HG02973 (cell line): Measurements from ENCODE around the gene FCAR.
"Not testable (repeated sequence)": the region's sequence is repeated elsewhere in the genome, so short reads cannot be mapped to it uniquely, and the experiment has no call there.

Experiments used
- ATAC-seq: cut with Tn5 transposase; IDR thresholded peaks from one replicate; pipeline ENCODE4 v1.9.1; 2021; ENCODE audit warnings: moderate library complexity; ENCODE audit not compliant: unreplicated experiment

The FCAR gene

DNA sequence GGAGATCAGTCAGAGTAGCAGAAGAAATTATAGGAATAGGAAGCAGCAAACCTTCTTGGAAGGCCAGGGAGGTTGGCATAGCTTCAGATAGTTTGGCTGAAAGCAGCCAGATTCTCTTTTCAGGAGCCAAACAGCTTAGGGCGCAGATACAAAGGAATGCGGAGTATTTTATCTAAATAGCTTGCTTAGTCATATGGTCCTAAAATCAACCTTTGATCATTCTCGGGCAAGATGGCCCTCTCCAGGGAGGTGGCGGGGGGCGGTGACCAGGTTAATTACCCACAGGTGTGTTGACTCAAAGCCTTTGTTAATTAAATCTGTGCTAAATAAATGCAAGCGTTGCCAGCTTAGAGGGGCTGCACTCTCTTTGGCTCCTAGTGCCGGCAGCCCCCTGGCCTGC is 19.4 kb downstream of the FCAR start:
- ATAC-seq = no peak

DNA sequence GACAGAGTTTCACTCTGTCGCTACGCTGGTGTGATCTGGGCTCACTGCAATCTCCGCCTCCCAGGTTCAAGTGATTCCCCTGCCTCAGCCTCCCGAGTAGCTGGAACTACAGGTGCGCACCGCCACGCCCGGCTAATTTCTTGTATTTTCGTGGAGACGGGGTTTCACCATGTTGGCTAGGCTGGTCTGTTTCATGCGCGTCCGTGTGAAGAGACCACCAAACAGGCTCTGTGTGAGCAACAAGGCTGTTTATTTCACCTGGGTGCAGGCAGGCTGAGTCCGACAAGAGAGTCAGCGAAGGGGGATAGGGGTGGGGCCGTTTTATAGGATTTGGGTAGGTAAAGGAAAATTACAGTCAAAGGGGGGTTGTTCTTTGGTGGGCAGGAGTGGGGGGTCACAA is 20.1 kb downstream of the FCAR start:
- ATAC-seq = not testable (repeated sequence)

DNA sequence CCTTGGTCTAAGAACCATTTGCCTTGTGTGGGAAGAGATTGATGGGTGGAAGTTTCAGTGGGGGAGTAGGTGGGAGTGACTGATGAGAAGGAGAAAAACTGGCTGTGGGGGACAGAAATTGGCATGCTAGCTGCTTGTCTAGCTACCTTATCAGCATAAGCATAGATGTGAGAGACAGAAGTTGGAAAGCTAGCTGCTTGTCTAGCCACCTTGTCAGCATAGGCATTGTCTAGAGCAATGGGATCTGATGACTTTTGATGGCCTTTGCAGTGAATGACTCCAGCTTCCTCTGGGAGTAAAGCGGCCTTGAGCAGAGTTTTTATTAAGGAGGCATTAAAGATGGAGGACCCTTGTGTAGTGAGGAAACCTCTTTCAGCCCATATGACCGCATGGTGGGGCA is 22.0 kb downstream of the FCAR start:
- no peak for ATAC-seq

DNA sequence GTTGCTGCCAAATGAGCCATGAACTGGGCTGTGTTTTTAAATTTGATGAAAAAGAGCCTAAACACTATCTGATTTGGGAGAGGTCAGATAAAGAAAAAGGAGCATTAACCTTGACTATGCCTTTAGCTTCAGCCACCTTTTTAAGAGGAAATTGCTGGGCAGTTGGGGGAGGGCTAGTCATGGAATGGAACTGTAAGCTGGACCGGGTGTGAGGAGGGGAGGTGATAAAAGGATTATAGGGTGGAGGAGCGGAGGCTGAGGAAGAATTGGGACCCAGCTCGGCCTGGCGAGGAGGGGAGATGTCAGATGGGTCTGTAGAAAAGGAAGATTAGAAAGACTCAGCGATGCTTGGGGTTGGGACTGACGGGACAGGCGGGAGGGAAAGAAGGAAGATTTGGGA is 24.6 kb downstream of the FCAR start:
- ATAC-seq = not testable (repeated sequence)

DNA sequence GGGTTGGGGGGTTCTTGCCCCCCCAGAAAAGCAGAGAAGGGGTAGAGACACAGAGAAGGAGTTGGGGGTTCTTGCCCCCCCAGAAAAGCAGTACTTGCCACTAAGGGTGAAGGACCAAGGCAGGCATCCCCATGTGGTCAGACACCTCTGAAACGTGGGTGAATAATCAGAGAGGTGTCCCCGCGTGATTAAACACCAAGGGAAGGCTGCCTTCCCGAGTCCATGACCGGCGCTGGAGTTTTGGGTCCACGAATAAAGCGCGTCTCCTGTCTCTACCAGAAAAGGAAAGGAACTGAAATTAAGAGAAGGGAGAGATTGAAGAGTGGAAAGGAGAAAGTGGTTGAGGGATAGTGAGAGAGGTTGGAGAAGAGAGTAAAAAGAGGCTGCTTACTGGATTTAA is 25.6 kb downstream of the FCAR start:
- not testable (repeated sequence) for ATAC-seq

DNA sequence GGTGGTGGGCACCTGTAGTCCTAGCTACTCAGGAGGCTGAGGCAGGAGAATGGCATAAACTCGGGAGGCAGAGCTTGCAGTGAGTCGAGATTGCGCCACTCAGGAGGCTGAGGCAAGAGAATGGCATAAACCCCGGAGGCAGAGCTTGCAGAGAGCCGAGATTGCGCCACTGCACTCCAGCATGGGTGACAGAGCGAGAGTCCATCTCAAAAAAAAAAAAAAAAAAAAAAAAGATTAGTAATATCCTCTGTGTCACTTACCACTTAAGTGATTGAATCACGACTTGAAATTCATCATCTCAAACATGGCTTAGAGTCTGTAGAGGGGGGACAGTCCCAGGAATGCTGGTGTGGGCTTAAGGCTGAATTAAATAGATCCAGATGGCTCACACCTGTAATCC is 27.1 kb downstream of the FCAR start:
- not testable (repeated sequence) for ATAC-seq

DNA sequence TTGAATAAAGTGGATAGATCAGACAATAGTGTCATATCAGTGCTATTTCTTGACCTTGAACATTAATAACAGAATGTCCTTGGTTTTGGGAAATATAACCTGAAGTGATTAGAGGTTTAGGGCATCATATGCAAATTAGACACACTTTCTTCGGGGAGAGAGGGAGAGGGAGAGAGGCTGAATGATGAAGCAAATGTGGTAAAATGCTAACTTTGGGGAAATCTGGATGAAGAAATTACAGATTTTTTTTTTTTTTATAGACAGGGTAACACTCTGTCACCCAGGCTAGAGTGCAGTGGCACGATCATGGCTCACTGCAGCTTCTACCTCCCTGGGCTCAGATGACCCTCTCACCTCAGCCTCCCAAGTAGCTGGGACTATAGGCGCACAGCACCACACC is 28.0 kb downstream of the FCAR start:
- ATAC-seq = no peak

DNA sequence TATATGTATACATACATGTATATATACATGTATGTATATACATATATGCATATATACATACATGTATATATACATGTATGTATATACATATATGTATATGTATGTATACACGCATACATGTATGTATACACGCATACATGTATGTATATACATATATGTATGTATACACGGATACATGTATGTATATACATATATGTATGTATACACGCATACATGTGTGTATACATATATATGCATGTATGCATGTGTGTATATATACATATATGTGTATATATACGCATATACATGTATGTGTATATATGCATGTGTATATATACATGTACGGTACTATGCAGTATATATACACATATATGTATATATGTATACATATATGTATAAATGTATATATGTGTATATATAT is 29.3 kb downstream of the FCAR start:
- ATAC-seq = no peak

DNA sequence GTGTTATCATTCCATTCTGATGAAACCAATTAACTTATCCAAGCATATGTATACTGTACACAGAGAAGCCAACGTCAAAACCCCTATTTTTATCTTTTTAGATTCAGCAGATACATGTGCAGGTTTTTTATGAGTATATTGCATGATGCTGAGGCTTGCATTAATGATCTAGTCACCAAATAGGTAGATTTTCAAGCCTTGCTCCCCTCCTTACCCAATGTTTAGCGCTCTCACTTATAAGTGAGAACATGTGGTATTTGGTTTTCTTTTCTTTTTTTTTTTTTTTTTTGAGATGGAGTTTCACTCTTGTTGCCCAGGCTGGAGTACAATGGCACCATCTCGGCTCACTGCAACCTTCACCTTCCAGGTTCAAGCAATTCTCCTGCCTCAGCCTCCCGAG is 30.2 kb downstream of the FCAR start:
- not testable (repeated sequence) for ATAC-seq

DNA sequence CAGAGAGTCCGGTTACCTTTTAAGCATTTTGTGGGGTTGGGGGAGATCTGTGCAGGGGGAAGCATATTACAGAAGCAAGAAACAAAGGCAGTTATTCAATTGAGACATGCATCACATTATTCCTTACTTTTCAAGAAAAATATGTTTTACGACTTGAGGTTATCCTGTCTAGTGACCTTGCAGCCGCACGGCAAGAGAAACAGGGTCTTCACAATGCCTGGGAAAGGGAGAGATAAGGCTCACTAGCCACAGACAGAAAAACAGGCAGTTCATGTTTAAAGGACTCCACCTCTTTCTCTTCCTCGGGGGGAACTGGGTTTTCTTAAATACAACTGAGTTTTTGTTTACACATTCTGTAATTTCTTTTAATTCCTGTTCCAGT is 31.4 kb downstream of the FCAR start:
- ATAC-seq = no peak

DNA sequence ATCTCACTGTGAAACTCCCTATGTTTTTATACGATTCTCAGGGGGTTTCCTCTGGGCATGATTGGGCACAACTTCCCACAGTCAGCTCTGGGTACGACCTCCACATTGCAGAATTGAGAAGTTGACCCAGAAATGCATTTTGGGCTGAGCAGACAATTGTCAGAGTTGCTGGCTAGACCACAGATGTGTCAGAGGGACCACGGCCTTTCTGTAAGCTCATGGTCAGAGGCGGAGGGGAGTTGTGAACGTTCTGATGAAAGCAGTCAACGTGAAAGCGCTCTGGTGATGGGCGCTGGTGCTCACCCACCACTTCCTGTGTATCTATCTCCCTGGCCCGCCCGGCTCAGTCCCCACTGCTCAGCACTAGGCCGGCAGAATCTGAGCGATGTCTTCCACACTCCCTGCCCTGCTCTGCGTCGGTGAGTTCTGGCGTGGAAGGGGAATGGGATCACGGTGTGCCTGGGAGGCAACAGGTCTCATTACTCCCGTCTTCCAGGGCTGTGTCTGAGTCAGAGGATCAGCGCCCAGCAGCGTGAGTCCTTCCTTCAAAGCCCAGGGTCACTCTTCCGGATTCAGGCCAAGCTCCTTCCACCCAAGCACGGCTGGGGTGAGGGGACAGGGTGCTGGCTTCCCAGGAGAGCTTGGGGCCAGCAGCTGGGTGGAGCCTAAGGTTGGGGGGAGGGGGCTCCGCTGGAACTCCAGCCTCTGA is 31.9 kb downstream of the FCAR start, which contains the start of gene NCR1:
TSS of gene NCR1 (plus strand) at position 346 of the 709 bp plus-strand sequence. CDS start at position 386, 40 bp downstream.
- ATAC-seq = no peak

DNA sequence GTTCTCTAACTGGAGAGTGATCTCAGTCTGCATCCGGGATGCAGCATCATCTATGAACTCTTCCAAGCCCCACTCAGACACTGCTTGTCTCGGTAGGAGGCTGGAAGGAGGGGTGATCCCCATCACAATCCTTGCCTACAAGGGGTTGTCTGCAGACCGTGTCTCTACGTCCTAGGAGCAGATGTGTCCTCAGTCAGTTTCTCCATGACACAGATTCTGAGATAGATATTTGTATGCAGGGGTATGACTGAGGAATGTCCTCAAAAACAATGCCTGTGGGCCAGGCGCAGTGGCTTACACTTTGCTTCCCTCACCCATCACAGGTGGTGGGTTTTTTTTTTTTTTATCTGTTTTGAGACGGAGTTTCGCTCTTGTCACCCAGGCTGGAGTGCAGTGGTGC is 32.8 kb downstream of the FCAR start:
- ATAC-seq = no peak

DNA sequence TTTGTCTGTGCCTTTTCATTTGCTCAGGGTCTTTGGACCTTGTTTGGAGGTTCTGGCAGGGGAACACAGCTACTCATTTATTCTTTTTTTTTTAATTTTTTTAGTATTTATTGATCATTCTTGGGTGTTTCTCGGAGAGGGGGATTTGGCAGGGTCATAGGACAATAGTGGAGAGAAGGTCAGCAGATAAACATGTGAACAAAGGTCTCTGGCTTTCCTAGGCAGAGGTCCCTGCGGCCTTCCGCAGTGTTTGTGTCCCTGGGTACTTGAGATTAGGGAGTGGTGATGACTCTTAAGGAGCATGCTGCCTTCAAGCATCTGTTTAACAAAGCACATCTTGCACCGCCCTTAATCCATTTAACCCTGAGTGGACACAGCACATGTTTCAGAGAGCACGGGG is 33.9 kb downstream of the FCAR start:
- ATAC-seq = not testable (repeated sequence)

DNA sequence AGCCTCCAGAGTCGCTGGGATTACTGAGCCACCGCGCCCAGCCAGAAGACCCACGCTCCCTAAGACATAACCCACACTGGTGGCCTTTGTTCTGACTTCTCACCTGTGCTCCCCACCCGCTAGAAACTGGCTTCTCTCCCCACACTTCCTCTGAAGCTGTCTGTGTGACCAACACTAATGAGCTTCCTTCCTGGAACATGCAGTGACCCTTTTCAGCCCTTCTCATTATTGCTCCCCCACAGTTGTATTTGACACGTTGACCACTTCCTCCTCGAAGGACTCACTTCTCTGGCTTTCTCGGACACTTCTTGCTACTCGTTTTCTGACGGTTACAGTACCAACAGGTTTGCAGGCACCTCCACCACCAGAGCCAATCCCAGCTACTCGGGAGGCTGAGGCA is 42.8 kb downstream of the FCAR start:
- no peak for ATAC-seq

DNA sequence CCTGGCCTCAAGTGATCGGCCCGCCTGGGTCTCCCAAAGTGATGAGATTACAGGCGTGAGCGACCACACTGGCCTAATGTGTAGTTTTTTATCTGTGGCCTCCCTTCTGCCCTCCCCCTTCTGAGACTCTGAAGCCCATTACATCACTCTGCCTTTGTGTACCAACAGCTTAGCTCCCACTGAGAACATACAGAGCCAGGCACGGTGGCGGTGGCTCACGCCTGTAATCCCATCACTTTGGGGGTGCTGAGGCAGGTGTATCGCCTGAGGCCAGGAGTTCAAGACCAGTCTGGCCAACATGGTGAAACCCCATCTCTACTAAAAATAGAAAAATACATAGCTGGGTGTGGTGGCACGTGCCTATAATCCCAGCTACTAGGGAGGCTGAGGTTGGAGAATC is 44.5 kb downstream of the FCAR start:
- no peak for ATAC-seq

DNA sequence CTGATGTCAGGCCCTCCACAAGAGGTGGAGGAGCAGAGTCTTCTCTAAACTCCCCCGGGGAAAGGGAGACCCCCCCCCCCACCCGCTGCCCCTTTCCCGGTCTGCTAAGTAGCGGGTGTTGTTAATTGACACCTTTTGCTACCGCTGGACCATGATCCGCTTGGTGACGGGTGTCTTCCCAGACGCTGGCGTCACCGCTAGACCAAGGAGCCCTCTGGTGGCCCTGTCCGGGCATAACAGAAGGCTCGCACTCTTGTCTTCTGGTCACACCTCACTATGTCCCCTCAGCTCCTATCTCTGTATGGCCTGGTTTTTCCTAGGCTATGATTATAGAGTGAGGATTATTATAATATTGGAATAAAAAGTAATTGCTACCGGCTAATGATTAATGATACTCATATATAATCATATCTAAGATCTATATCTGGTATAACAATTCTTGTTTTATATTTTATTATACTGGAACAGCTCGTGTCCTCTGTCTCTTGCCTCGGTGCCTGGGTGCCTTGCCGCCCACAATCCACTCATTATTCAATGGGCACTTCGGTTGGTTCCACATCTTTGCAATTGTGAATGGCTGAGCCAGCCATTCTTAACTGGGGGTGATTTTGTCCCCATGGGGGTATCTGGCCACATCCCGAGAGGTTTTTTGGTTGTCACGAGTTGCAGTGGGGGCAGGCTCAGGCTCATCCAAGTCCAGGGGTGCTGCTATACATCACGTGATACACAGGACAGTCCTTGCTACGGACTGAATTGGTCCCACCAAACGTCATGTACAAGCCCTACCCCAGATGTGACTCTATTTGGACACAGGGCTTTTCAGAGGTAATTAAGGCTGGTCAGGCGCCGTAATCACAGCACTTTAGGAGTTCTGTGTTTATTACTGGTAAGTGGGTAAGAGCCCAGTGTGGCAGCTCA is 45.9 kb downstream of the FCAR start:
- not testable (repeated sequence) for ATAC-seq

DNA sequence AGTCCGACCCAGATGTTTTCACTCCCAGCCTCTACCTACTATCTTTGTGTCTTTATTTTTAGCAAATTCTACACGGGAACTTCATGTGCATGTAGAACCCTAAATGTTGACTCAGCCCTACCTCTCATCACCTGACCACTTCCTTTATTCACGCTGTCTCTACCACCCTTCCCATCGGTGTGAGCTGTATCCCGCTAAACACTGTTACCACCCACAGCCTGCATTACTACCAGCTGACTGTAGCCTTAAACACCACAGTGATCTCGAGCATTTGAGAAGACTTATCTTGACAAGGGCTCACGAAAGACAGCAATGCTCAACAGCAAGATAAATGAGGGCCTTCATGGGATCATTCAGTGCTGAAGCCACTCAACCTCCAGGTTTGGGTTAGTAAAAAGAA is 47.0 kb downstream of the FCAR start:
- ATAC-seq = no peak

DNA sequence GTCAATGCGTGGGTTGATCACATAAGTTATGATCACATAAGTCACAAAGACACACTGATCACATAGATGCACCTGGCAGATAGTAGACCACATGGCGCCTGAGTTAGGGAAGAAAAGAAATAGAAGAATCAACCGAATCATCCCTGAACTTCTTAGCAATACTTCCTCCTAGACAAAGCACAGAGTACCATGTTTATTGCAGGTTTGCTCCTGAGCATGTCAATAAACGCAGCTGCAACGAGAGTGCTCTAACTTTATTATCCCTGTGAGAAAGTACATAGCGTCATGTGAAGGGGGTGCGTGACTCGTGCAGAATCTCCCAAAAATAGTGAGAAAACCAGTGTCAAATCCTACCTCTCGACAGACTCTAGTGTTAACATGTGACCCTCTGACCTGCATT is 49.2 kb downstream of the FCAR start:
- no peak for ATAC-seq

DNA sequence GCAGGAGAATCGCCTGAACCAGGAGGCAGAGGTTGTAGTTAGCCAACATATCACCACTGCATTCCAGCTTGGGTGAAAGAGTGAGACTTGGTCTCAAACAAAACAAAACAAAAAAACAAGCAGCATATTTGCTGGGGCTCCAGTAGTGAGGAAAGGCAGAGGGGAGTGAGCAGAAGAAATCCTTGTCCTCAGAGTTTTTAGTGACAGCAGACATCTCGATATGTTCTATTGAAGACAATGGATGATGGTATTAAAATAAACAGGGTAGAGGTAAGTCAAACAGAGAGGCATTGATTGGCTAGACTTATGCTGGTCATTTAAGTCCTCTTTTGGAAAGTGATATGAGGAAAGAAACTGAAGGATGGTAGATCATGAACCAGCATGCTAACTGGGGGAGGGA is 54.3 kb downstream of the FCAR start:
- no peak for ATAC-seq

DNA sequence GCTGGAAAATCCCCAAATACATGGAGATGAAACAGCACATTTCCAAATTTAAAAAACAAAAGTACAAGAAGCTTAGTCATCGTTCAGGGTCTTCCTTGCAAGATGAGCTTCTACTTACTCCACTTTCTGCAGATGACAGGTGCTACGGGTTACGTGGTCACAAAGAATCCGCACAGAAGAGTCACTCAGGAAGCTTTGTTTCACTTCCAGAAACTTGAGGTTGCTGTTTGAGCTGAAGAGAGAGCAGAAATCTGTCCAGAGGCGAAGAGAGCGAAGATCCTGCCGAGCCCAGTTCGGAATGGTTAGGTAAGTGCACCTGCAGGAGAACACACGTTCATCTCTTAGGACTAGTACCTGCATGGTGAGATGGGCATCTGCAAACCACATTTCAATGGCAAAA is 63.9 kb downstream of the FCAR start:
- ATAC-seq = peak; percentile 72

DNA sequence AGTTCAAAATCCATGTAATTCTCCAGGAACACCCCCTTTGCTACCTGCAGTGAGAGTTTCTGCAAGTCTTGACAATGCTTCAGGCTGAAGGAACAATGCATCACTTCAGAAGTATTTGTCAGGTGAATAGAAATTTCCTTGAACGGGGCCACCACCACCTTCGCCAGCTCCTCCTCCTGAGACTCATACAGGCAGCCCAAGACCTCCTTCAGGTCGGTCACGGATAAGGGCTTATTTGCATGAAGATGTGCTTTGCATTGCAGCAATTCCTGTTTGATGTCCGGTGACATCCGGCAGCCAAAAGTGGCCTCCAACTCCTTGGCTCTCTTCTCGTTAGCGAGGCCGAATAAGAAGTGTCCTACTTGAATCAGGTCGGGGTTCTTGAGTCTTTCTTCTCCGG is 64.9 kb downstream of the FCAR start:
- no peak for ATAC-seq

DNA sequence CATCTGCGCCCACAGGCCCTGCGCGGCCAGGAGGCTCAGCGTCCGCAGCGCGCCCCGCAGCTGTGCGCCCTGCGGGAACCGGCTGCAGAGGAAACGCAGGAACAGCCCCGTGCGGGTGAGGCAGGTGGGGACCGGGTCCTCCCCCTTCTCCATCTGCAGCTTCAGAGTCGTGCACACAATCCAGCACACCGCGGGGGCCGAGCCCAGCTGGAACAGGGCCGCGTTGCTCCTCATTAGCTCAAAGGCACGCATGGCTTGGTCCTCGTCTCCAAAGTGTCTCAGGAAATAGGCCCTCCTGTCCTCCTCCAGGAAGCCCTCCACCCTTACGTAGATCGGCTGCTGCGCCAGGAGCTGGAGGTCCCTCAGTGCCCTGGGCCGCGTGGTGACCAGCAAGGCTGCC is 65.5 kb downstream of the FCAR start:
- ATAC-seq = not testable (repeated sequence)
